ENCODE data around the gene POFUT1.
"Not testable (repeated sequence)": the region's sequence is repeated elsewhere in the genome, so short reads cannot be mapped to it uniquely, and the experiment has no call there.

The POFUT1 gene

GRCh38 chr20:32189123-32189410 lies 18.6 kb upstream of the POFUT1 start:
- no peak for DNase-seq (ENCODE audit: low read depth)

DNA sequence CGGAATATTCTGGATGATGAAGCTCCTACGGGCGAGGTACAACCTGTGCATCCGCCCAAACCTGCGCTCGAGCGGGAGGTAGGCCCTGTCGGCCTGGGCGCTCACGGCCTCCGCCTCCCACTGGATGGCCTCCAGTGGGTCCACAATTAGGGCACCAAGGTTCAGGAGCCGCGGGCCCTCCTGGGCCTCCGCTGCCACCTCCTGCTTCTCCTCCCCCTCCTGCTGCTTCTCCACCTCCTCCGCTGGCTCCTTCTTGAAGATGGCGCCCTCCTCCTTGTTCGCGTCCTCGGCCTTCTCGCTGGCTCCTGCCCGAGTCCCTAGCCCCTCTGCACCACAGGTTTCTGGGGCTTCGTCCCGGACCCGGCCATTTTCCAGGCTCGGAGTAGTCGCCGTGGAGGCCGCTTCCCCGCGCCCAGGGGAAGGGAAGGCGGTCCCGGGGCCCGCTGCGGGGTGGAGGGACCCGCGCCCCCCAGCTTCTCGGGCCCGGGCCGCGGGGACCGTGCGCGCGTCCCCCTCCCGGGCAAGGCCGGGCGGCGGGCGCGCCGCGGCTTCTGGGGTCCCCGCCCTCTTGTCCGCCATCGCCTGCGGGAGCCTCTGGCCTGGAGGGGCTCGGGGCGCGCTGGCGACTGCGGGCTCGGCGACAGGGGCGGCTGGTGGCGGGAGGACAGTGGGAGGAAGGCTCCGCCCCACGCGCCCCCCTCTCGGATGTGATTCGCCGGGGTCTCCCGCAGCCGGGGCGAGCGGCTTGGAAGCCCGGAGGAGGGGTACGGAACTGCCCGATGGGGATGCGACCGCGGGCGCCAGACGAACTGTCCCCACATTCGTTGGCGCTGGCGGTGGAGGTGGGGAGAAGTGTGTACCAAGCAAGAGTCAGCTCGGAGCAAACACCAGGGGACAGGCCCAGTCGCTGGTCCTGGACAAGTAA lies 17.7 kb upstream of the POFUT1 start:
- no peak for DNase-seq (ENCODE audit: low read depth)

GRCh38 chr20:32190616-32191415 lies 16.9 kb upstream of the POFUT1 start:
- no peak for DNase-seq (ENCODE audit: low read depth)

DNA sequence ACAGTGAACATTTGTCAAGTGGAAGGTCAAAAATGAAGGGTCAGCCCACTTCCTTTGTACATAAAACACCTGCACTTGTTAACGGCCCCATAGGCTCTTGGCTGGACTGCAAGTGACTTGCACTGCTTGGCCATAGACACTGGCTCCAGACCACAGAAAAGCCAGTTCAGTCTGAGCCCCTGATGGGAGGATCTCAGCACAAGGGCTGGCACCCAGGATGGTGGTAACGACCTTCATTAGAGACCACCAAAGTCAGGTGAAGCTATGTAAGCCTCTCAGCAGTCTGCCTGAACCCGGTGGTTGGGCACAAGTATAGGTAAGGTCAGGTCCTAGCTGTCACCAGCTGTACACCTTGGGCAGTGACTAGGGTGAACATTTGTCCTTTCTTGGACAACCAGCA lies 16.3 kb upstream of the POFUT1 start:
- no peak for DNase-seq (ENCODE audit: low read depth)

DNA sequence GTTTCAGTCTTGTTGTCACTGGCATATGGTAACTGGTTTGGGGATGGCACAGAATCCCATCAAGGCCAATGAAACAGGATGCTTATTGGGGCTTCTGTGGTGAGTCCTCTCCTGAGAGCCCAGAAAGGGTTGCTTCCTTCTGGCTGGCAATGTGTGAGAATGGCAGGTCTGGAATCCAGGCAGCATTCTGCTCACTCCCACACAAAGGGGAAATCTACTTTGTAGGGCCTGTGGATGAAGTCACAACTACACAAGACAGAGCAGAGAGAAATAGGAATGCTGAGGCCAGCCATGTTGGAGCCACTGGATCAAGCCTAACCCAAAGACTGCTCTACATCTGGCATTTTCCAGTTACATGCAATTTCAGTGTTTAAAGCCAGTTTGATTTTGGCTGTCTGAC lies 15.8 kb upstream of the POFUT1 start:
- no peak for DNase-seq (ENCODE audit: low read depth)

DNA sequence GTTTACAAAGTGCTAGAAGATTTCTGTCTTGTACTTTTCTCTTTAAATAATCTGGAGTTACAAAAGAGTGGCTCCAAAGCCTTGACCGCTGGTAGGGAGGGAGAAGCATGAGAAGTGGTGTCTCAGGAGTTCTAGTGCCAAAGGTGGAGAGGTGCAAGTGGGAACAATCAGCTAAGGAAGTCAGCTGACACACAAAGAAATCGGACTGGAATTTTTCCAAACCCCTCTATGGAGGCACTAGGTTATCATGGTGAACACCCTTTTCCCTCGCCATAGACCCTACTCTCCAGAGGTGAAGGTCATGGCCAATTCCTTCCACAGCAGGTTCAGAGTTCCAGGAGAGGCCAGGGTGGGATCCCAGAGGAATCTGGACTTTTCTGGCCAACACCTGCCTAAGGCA lies 15.0 kb upstream of the POFUT1 start:
- DNase-seq (ENCODE audit: low read depth), result no peak

DNA sequence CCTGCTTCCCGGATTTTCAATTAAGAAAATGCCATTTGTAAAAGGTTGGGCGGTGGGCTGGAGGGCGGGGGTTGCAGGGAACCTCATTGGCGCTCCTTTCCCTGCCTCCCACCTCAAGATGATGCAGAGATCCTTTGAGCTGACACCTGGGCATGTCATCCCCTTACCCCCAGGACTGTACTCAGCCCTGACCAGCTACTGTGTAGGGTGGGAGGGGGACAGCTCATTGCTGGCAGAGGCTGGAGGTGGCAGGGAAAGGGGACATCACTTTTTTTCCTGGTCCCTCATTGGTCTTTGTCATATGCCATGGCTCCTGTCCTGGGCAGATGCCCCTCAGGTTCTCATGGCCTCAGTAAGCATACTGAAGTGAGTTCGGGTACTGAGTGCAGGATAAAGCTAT lies 14.3 kb upstream of the POFUT1 start:
- not testable (repeated sequence) for DNase-seq (ENCODE audit: low read depth)

DNA sequence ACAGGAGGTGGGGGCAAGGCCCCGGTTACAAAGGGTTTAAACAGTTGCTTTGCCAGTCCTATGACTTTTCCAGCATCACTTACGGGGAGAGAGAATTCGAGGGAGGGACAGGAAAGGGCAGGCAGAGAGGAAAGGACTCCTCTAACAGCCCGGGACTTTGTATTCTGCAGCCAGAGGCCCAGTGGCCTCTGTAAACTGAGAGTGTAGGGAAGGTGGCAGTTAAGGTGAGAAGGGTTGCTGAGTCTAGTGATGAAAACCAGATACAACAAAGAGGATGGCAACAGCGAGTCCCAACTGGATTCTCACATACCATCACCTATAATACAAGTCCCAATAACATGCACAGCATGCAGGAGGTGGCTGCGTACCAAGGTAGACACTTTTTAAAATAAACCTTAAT lies 13.7 kb upstream of the POFUT1 start:
- no peak for DNase-seq (ENCODE audit: low read depth)

GRCh38 chr20:32195581-32195980 lies 12.1 kb upstream of the POFUT1 start:
- no peak for DNase-seq (ENCODE audit: low read depth)

GRCh38 chr20:32196613-32197012 lies 11.1 kb upstream of the POFUT1 start:
- not testable (repeated sequence) for DNase-seq (ENCODE audit: low read depth)

DNA sequence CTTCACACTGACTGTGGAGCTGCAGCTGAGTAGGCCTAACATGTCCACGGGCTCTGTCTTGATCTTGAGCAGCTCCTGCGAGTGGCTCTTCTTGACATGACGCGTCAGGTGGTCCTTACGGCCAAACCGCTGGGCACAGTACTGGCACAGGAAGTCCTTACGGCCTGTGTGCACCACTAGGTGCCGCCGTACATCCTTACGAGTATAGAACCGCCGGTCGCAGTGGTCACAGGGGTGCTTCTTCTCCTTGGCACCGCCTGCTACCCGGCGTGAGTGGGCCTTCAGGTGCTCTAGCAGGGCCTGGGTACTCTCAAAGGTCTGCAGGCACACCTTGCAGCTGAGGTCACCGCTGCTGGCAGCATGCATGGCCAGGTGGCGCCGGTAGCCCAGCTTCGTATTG lies 10.5 kb upstream of the POFUT1 start:
- DNase-seq (ENCODE audit: low read depth), result not testable (repeated sequence)

- no peak for DNase-seq (ENCODE audit: low read depth)
These were observed 8.7 kb upstream of the POFUT1 start for GRCh38 chr20:32199006-32199405.

- DNase-seq (ENCODE audit: low read depth), result no peak
These were observed 6.2 kb upstream of the POFUT1 start for GRCh38 chr20:32201296-32201976.

DNA sequence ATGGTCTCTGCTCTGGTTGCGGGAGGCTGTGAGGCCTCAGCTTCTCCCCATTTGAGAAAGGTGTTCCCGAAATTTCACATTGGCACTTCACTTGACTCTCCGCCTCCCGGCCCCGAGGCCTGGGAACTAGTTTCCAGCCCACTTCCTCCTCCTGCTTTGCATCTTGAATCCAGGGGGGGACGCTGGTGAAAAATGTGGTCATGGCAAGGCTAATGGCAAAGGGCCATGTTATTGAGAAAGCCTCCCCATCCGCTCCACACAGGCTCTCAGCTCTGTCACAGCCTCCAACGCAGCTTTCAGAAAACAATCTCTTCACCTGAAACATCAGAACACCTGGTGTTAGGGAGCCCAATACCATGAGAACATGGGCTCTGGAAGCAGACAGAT lies 5.7 kb upstream of the POFUT1 start:
- DNase-seq (ENCODE audit: low read depth), result no peak

GRCh38 chr20:32203356-32204204 lies 4.1 kb upstream of the POFUT1 start:
- DNase-seq (ENCODE audit: low read depth), result no peak

- no peak for DNase-seq (ENCODE audit: low read depth)
These were observed 3.2 kb upstream of the POFUT1 start for GRCh38 chr20:32204205-32205109.

DNA sequence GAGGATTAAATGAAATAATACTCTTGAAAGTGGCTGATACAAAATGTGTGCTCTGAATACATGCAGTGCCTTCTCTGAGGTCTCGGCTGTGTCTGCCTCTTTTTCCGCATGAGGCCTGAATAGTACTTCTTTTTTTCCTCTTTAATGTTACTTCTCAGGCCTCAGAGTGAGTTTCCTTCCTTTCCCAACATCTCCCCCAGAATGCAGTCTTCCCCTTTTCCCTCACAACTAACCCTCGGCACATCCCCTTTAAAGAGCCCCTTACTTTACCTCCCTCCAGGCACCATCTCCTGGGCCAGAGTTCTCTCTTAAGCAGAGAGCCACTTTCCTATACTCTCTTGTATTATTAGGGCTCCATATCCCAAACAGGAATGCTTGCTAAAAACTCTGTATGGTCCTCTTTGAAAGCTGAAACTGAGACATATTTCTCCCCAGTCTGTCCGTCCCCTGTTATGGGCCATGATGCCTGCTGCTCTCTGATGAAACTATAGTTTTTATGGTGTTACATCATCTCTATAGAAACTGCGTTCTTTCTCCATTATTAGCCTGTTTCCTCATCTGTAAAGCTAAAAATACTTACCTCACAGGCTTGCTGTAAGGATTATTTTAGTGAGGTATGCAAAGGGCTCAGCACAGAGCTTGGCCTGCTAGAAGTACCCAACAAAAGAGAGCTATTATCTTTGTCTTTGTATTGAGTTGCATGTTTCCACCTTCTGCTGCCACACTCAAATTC lies 2.4 kb upstream of the POFUT1 start:
- DNase-seq (ENCODE audit: low read depth), result no peak

DNA sequence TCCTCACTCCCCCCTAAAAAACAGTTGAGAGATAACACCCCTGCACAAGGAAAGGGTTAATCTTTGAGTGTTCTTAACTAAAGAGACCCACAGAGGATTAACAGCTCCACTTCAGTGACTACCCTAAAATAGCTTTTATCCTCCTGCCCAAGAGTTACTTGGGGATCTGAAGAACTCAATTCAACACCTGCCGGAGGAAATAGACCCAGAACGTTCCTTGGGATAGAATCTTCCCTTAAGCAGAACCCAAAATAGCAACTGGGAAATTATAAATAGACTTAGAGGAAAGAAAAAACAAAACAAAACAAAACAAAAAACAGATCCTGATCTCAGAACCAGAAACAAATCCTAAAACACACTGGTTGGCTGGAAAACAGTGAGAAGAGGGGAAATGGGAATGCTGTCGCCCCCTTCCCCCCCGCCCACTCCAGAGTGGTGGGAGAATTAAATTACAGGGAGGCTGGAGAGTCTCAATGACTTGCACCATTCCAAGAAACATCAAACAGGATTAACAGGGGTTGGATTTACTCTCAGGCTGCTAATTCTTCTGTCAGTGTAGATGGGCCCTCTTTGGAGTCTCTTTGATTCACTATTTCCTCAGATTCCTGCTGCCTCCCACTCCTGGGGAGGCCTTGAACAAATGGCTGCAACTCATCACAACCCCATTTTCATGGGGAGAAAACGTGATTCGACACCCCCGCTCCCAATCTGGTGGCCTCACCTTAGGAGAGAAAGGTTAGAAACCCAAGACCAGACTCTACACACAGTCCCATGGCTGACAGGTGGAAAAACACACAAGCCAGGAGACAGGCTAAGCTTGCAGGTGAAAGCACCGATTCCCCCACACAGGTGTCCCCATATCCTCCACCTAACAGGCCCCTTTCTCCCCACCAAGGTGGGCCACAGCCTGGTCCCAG lies 1.6 kb upstream of the POFUT1 start:
- DNase-seq (ENCODE audit: low read depth), result no peak
